A549 (cell line): ENCODE results near the gene ZNF133. TPM values are rescaled to one million over a fixed set of nuclear protein-coding genes. Genes with fewer than 3 reads are reported as not detected.

ENCODE experiments used
- ATAC-seq, 2 experiments: fragments of 200-7000 bp in 1 of 2; fragments of >200 bp in 1 of 2; cut with Nextera tagmentation in 1 of 2; cut with Tn5 transposase in 1 of 2; 3 replicates each; pipeline versions ENCODE4 v1.8.0 to v1.9.1; 2018 to 2020; ENCODE audit warnings: mild to moderate bottlenecking in 1 of 2, moderate library complexity in 1 of 2
- CTCF ChIA-PET: fragments of 300-600 bp; sonication (Branson Sonifier 250); formaldehyde crosslinking; extraction: SDS; loops from one replicate; lab custom pipeline; 2021; ENCODE audit warnings: antibody characterized with exemption, inconsistent platforms; lab: Yijun Ruan, JAX
- POLR2A ChIA-PET: fragments of 350-600 bp; formaldehyde crosslinking; extraction: SDS; loops from one replicate; lab custom pipeline; 2021; ENCODE audit warnings: antibody characterized with exemption, inconsistent platforms; lab: Yijun Ruan, JAX
- DNase-seq, 2 experiments: peaks; one replicate each; pipeline versions ENCODE4 v3.0.0 to v3.0.0-alpha.2; 2011 to 2016; ENCODE audit warnings: low read depth in 1 of 2, low spot score in 1 of 2
- FAIRE-seq: peaks from 2 replicates; lab custom pipeline; 2011; peaks lifted over from hg19 to GRCh38; lab: Jason Lieb, UNC
- H3K27ac ChIP-seq, 2 experiments: fragments of >200 bp; sonication (Bioruptor Twin); formaldehyde crosslinking; 3 replicates each; pipeline ENCODE4 v1.5.1; 2016 to 2017
- H3K4me1 ChIP-seq: fragments of >200 bp; sonication (Bioruptor Twin); formaldehyde crosslinking; 3 replicates; pipeline ENCODE4 v1.6.1; 2016
- H3K4me2 ChIP-seq: fragments of >200 bp; sonication (Bioruptor Twin); formaldehyde crosslinking; 3 replicates; pipeline ENCODE4 v1.6.1; 2016
- H3K4me3 ChIP-seq: fragments of >200 bp; sonication (Bioruptor Twin); formaldehyde crosslinking; 3 replicates; pipeline ENCODE4 v1.5.1; 2016
- H3K9me3 ChIP-seq: fragments of >200 bp; sonication (Bioruptor Twin); formaldehyde crosslinking; 3 replicates; pipeline ENCODE4 v1.6.1; 2016
- BHLHE40 ChIP-seq: IDR thresholded peaks from 2 replicates; pipeline ENCODE4 v1.6.1; 2012; ENCODE audit warnings: low read depth, low read length, inconsistent platforms
- CBX2 ChIP-seq: fragments of 200-600 bp; sonication (generic); IDR thresholded peaks from 2 replicates; pipeline ENCODE4 v1.6.1; 2016; ENCODE audit warnings: low read depth, mild to moderate bottlenecking, borderline replicate concordance
- CBX8 ChIP-seq: fragments of 200-600 bp; sonication (generic); IDR thresholded peaks from 2 replicates; pipeline ENCODE4 v1.6.1; 2016
- CEBPB ChIP-seq, 2 experiments: fragments of >200 bp in 1 of 2; sonication (Bioruptor Twin) in 1 of 2; formaldehyde crosslinking in 1 of 2; IDR thresholded peaks; 2 replicates each; pipeline ENCODE4 v1.6.1; 2012 to 2016
- EHF ChIP-seq: fragments of 250-450 bp; sonication (Bioruptor Pico); IDR thresholded peaks from 2 replicates; pipeline ENCODE4 v1.5.0; 2020; ENCODE audit warnings: mild to moderate bottlenecking
- ELK1 ChIP-seq: fragments of 150-350 bp; IDR thresholded peaks from 2 replicates; pipeline ENCODE4 v1.6.1; 2014; ENCODE audit warnings: low read depth, mild to moderate bottlenecking, low read length
- FOSL2 ChIP-seq, 2 experiments: fragments of 450-650 bp in 1 of 2; fragments of >200 bp in 1 of 2; sonication (Bioruptor Twin) in 1 of 2; formaldehyde crosslinking; IDR thresholded peaks; 2 replicates each; pipeline versions ENCODE4 v1.5.0 to v1.6.1; 2016 to 2020; ENCODE audit warnings: mild to moderate bottlenecking in 1 of 2, moderate library complexity in 1 of 2
- GATA3 ChIP-seq: IDR thresholded peaks from 2 replicates; pipeline ENCODE4 v1.6.1; 2012; ENCODE audit warnings: borderline replicate concordance
- HDAC2 ChIP-seq: fragments of 200-600 bp; sonication (generic); IDR thresholded peaks from 2 replicates; pipeline ENCODE4 v1.6.1; 2016
- HES2 ChIP-seq: fragments of >200 bp; sonication (Bioruptor Twin); formaldehyde crosslinking; IDR thresholded peaks from 2 replicates; pipeline ENCODE4 v1.6.1; 2016
- HEYL ChIP-seq: fragments of 250-450 bp; sonication (Bioruptor Pico); IDR thresholded peaks from 2 replicates; pipeline ENCODE4 v1.8.0; 2021; ENCODE audit warnings: mild to moderate bottlenecking, moderate library complexity
- HOXB13 ChIP-seq: fragments of 250-450 bp; sonication (Bioruptor Pico); IDR thresholded peaks from 2 replicates; pipeline ENCODE4 v1.5.0; 2020; ENCODE audit warnings: low read depth, mild to moderate bottlenecking, moderate library complexity
- HOXB5 ChIP-seq: fragments of 250-450 bp; sonication (Bioruptor Pico); IDR thresholded peaks from 2 replicates; pipeline ENCODE4 v1.5.0; 2020; ENCODE audit warnings: mild to moderate bottlenecking, moderate library complexity
- MAFK ChIP-seq: fragments of 450-650 bp; IDR thresholded peaks from 2 replicates; pipeline ENCODE4 v1.6.1; 2014; ENCODE audit not compliant: partially characterized antibody
- MAX ChIP-seq: IDR thresholded peaks from 2 replicates; pipeline ENCODE4 v1.6.1; 2012
- MYC ChIP-seq: IDR thresholded peaks from 2 replicates; pipeline ENCODE4 v1.6.1; 2012; ENCODE audit warnings: mild to moderate bottlenecking, inconsistent platforms, low read length, improper control_type of control experiment, borderline replicate concordance
- NPAS2 ChIP-seq: fragments of 250-450 bp; sonication (Bioruptor Pico); IDR thresholded peaks from 2 replicates; pipeline ENCODE4 v1.8.0; 2022; ENCODE audit warnings: mild to moderate bottlenecking, moderate library complexity, borderline replicate concordance
- PBX3 ChIP-seq: IDR thresholded peaks from 2 replicates; pipeline ENCODE4 v1.6.1; 2012
- POLR2A ChIP-seq: IDR thresholded peaks from 2 replicates; pipeline ENCODE4 v1.6.1; 2012; ENCODE audit warnings: mild to moderate bottlenecking, low read length
- POLR2AphosphoS2 ChIP-seq: conservative IDR thresholded peaks from 2 replicates; pipeline ENCODE4 v1.6.1; 2012; ENCODE audit warnings: low read length, improper control_type of control experiment, inconsistent platforms
- RAD21 ChIP-seq, 2 experiments: fragments of >200 bp in 1 of 2; sonication (Bioruptor Twin) in 1 of 2; formaldehyde crosslinking in 1 of 2; IDR thresholded peaks in 1 of 2; conservative IDR thresholded peaks in 1 of 2; 2 replicates in 1 of 2; 3 replicates in 1 of 2; pipeline ENCODE4 v1.6.1; 2012 to 2018; ENCODE audit warnings: inconsistent platforms in 1 of 2
- RCOR1 ChIP-seq: fragments of 150-350 bp; IDR thresholded peaks from 2 replicates; pipeline ENCODE4 v1.6.1; 2014; ENCODE audit warnings: antibody characterized with exemption, low read length, low read depth
- RNF2 ChIP-seq: fragments of 200-600 bp; sonication (generic); IDR thresholded peaks from 2 replicates; pipeline ENCODE4 v1.6.1; 2016; ENCODE audit warnings: low read depth, mild to moderate bottlenecking, antibody characterized with exemption, moderate library complexity, borderline replicate concordance
- TP53 ChIP-seq: fragments of 250-450 bp; sonication (Bioruptor Pico); IDR thresholded peaks from 2 replicates; pipeline ENCODE4 v1.5.0; 2021; ENCODE audit warnings: mild to moderate bottlenecking, moderate library complexity
- USF2 ChIP-seq: fragments of 450-650 bp; IDR thresholded peaks from 2 replicates; pipeline ENCODE4 v1.6.1; 2014; ENCODE audit warnings: antibody characterized with exemption
- ZC3H11A ChIP-seq: fragments of 450-650 bp; IDR thresholded peaks from 2 replicates; pipeline ENCODE4 v1.6.1; 2014; ENCODE audit warnings: antibody characterized with exemption, mild to moderate bottlenecking
- ZNF302 ChIP-seq: fragments of 250-450 bp; sonication (Bioruptor Pico); IDR thresholded peaks from 2 replicates; pipeline ENCODE4 v1.9.0; 2021; ENCODE audit warnings: inconsistent platforms, mild to moderate bottlenecking, moderate library complexity
- WGBS: methylation state at CpG from one replicate; pipeline ENCODE4 v1.1.6; 2017; ENCODE audit errors: missing lambda C conversion rate; 5-methylcytosine and 5-hydroxymethylcytosine counted together
- polyA plus RNA-seq, 4 experiments: library from polyadenylated mRNA; depleted of rRNA in 3 of 4; stranded (reverse); fragments of >200 nt; fragmentation: RNase III in 1 of 4; extraction: RNeasy Plus Mini Kit Qiagen cat#74134 plus additional on column Dnase treatment in 1 of 4; gene quantifications; 2 replicates in 3 of 4; 3 replicates in 1 of 4; pipeline ENCODE4 v1.2.3, GENCODE V29; 2011 to 2017

The ZNF133 gene
- polyA plus RNA-seq, 2 of the 4 experiments (the other 2 are of a cell fraction): 9.8 to 11.6 TPM

GRCh38 chr20:18267815-18268214 is 20.5 kb upstream of the ZNF133 start:
- 59% methylated on average over 7 of the region's 7 CpGs for WGBS
- DNase-seq: no peak
- no peak for ATAC-seq
- TF ChIP-seq HEYL (no peak), POLR2A (no peak), POLR2AphosphoS2 (no peak), MYC (no peak), ZNF302 (CRISPR knock-in tag) (no peak), CBX8 (no peak), GATA3 (no peak), MAFK (no peak), ZC3H11A (no peak), TP53 (CRISPR knock-in tag) (no peak), RAD21 (conservative IDR thresholded peaks at IDR 0.05 in 1 of 2, IDR thresholded peaks at IDR 0.05 in 1 of 2) (no peak), NPAS2 (no peak)
- FAIRE-seq: no peak
- POLR2A ChIA-PET: no interaction called here
- Histone ChIP-seq H3K4me2 (no peak overlapping the region), H3K27ac (no peak overlapping the region), H3K4me1 (no peaks in the 10 kb centered on the region), H3K4me3 (no peak overlapping the region), H3K9me3 (no peaks in the 10 kb centered on the region)
- CTCF ChIA-PET: interaction anchor here (1.2 to 2.0 kb wide), 2 partner anchors 8 to 329 kb away, joined by 5 to 13 read pairs; no protein-coding TSS in a partner anchor

- FAIRE-seq (no peak), DNase-seq (no peak), ATAC-seq (no peak)
- ChIA-PET POLR2A (no interaction called here), CTCF (interaction anchor here (0.6 to 1.2 kb wide), 2 partner anchors 8 to 13 kb away, joined by 3 read pairs; no protein-coding TSS in a partner anchor)
- no peaks in the 10 kb centered on the region for H3K9me3 ChIP-seq
- no peak overlapping the region for H3K4me3 ChIP-seq
- WGBS: 58% methylated on average over 2 of the region's 2 CpGs
- no peaks in the 10 kb centered on the region for H3K4me1 ChIP-seq
- no peak overlapping the region for H3K27ac ChIP-seq
- no peak overlapping the region for H3K4me2 ChIP-seq
- TF ChIP-seq NPAS2: no peak
- no peak for TF ChIP-seq RNF2
- no peak for TF ChIP-seq HOXB13
- no peak for TF ChIP-seq MAX
- TF ChIP-seq HDAC2: no peak
- no peak for TF ChIP-seq POLR2AphosphoS2
- no peak for TF ChIP-seq CBX2
- TF ChIP-seq HES2: no peak
- TF ChIP-seq ELK1: no peak
Measured at GRCh38 chr20:18271160-18271559, 17.2 kb upstream of the ZNF133 start.

- no peak for ATAC-seq
- Histone ChIP-seq H3K4me2 (no peak overlapping the region), H3K4me3 (no peak overlapping the region), H3K4me1 (no peaks in the 10 kb centered on the region), H3K9me3 (no peaks in the 10 kb centered on the region), H3K27ac (no peak overlapping the region)
- POLR2A ChIA-PET: no interaction called here
- TF ChIP-seq HEYL (no peak), FOSL2 (IDR thresholded peaks at IDR 0.05) (no peak), FOSL2 (CRISPR knock-in tag; IDR thresholded peaks at IDR 0.05) (no peak), EHF (no peak), RCOR1 (no peak), HOXB5 (no peak), USF2 (peak; percentile 28; the same call in 1 of the 2 replicates), POLR2A (no peak), BHLHE40 (no peak), CEBPB (IDR thresholded peaks at IDR 0.05) (peak in 1 of 2 experiments; percentile 35; a peak in 1 of 4 replicates), ZC3H11A (no peak), MAFK (no peak), ZNF302 (CRISPR knock-in tag) (no peak), PBX3 (no peak)
- no peak for FAIRE-seq
- WGBS: 45% methylated on average over 6 of the region's 6 CpGs
- CTCF ChIA-PET: interaction anchor here (0.6 to 1.2 kb wide), 2 partner anchors 9 to 12 kb away, joined by 3 read pairs; no protein-coding TSS in a partner anchor
- DNase-seq: peak; percentile 25 to 37
Measured at GRCh38 chr20:18272451-18272850, 15.9 kb upstream of the ZNF133 start.
